Gastrocnemius medialis (tissue), 4 donors: ENCODE measurements around the gene OIT3. TPM values are rescaled to one million over a fixed set of nuclear protein-coding genes. Genes with fewer than 3 reads are reported as not detected.

ENCODE experiments used
- ATAC-seq, 2 donors: fragments of 150-250 bp; one replicate each; pipeline ENCODE4 v1.9.1; 2016
- DNase-seq, 2 donors: peaks; one replicate each; pipeline ENCODE4 v3.0.0-alpha.2; 2019
- H3K27ac ChIP-seq, 4 donors: fragments of 200-600 bp; sonication (generic); 1 replicate in 1 of 4; 2 replicates in 3 of 4; pipeline ENCODE4 v1.5.1; 2016 to 2018; ENCODE audit warnings: mild to moderate bottlenecking in 2 of 4, moderate library complexity in 1 of 4
- H3K27me3 ChIP-seq, 3 donors: fragments of 200-600 bp; sonication (generic) in 2 of 3; 1 replicate in 1 of 3; 2 replicates in 2 of 3; pipeline versions ENCODE4 v1.5.1 to v1.6.0; 2016 to 2019; ENCODE audit warnings: mild to moderate bottlenecking in 1 of 3, moderate library complexity in 1 of 3
- H3K36me3 ChIP-seq, 2 donors: fragments of 200-600 bp; sonication (generic) in 1 of 2; one replicate each; pipeline ENCODE4 v1.5.1; 2017 to 2018
- H3K4me1 ChIP-seq, 2 donors: fragments of 200-600 bp; sonication (generic) in 1 of 2; one replicate each; pipeline ENCODE4 v1.5.1; 2016 to 2017; ENCODE audit warnings: mild to moderate bottlenecking in 2 of 2
- H3K4me3 ChIP-seq, 4 donors: fragments of 200-600 bp; sonication (generic) in 3 of 4; 1 replicate in 1 of 4; 2 replicates in 3 of 4; pipeline ENCODE4 v1.5.1; 2016 to 2019; ENCODE audit warnings: mild to moderate bottlenecking in 2 of 4
- H3K9me3 ChIP-seq, 3 donors: fragments of 200-600 bp; sonication (generic) in 2 of 3; 1 replicate in 1 of 3; 2 replicates in 2 of 3; pipeline ENCODE4 v1.5.1; 2016 to 2019
- POLR2A ChIP-seq, 2 donors: fragments of 450-650 bp; IDR thresholded peaks; one replicate each; pipeline ENCODE4 v1.6.1; 2017; ENCODE audit warnings: antibody characterized with exemption in 2 of 2, mild to moderate bottlenecking in 2 of 2, moderate library complexity in 2 of 2
- in situ Hi-C, 4 donors: fragments of 200-750 bp; cut with MboI; loops; one replicate each; pipeline versions ENCODE4 v1.15.0 to v1.8.0; 2017; ENCODE audit warnings: low sequenced_read_pairs in 4 of 4
- intact Hi-C: fragments of 100-400 bp; cut with DNase I; formaldehyde crosslinking; loops from one replicate; pipeline ENCODE4 v1.15.1; 2023; ENCODE audit warnings: low total_unique reads
- total RNA-seq, 4 donors: library from RNA; depleted of rRNA; stranded (reverse); fragments of >200 nt; gene quantifications; one replicate each; pipeline versions ENCODE4 v1.1.0 to v1.2.3, GENCODE V29; 2016
- TF ChIP-seq, protein P1 (sequence below), 5 experiments: fragments of 450-650 bp in 3 of 5; fragments of 200-600 bp in 2 of 5; sonication (generic) in 2 of 5; IDR thresholded peaks in 4 of 5; conservative IDR thresholded peaks in 1 of 5; 1 replicate in 4 of 5; 2 replicates in 1 of 5; pipeline ENCODE4 v1.5.1; 2016 to 2019; ENCODE audit warnings: antibody characterized with exemption in 5 of 5, mild to moderate bottlenecking in 3 of 5, moderate library complexity in 3 of 5

Gene OIT3
- total RNA-seq, 4 donors from 2014 or later = 0.13 to 0.25 TPM; not detected in 2

DNA sequence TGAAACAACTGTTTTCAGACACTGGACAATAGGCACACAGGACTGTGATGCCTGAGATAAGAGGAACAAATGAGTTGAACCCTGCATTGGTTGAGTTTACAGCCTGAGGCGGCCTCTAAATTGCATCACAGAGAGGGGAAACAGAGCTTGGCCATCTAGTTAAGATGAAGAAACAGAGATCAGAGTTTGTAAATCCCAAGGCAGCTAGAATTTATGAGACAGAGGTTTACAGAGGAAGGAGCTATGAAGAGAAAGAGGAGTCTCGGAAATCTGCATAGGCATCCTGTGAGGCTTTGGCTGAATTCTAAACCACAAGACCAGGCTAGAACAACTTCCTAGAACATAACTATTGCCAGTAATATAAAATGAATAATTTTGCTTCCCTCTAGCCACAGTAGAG is 41.0 kb upstream of the OIT3 start:
- Histone ChIP-seq H3K27me3 (no peaks in the 10 kb centered on the region), H3K36me3 (no peaks in the 10 kb centered on the region), H3K4me1 (no peaks in the 10 kb centered on the region), H3K27ac (no peak overlapping the region), H3K4me3 (no peak overlapping the region), H3K9me3 (no peaks in the 10 kb centered on the region)
- TF ChIP-seq, protein P1, sequence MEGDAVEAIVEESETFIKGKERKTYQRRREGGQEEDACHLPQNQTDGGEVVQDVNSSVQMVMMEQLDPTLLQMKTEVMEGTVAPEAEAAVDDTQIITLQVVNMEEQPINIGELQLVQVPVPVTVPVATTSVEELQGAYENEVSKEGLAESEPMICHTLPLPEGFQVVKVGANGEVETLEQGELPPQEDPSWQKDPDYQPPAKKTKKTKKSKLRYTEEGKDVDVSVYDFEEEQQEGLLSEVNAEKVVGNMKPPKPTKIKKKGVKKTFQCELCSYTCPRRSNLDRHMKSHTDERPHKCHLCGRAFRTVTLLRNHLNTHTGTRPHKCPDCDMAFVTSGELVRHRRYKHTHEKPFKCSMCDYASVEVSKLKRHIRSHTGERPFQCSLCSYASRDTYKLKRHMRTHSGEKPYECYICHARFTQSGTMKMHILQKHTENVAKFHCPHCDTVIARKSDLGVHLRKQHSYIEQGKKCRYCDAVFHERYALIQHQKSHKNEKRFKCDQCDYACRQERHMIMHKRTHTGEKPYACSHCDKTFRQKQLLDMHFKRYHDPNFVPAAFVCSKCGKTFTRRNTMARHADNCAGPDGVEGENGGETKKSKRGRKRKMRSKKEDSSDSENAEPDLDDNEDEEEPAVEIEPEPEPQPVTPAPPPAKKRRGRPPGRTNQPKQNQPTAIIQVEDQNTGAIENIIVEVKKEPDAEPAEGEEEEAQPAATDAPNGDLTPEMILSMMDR (IDR thresholded peaks at IDR 0.05 in 4 of 5, conservative IDR thresholded peaks at IDR 0.05 in 1 of 5) = no peak
- no peak for TF ChIP-seq POLR2A (IDR thresholded peaks at IDR 0.05)
- in situ Hi-C loops (no loop called here), intact Hi-C loops (no loop called here)
- ATAC-seq = no peak
- no peak for DNase-seq

DNA sequence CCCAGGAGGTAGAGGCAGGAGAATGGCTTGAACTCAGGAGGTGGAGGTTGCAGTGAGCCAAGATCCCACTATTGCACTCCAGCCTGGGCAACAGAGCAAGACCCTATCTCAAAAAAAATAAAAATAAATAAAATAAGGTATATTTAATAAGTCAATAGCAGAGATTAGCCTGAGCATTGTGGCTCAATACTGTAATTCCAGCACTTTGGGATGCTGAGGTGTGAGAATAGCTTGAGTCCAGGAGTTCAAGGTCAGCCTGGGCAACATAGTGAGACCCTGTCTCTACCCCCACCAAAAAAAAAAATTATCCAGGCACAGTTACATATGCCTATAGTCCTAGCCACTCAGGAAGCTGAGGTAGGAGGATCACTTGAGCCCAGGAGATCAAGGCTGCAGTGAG is 38.4 kb upstream of the OIT3 start:
- intact Hi-C loops (no loop called here), in situ Hi-C loops (no loop called here)
- no peak for DNase-seq
- Histone ChIP-seq H3K4me1 (no peaks in the 10 kb centered on the region), H3K4me3 (no peak overlapping the region), H3K36me3 (peaks cover 0 to 5% of the 10 kb centered on the region in 2 donors), H3K27me3 (no peaks in the 10 kb centered on the region), H3K9me3 (no peaks in the 10 kb centered on the region), H3K27ac (no peak overlapping the region)
- ATAC-seq = no peak
- TF ChIP-seq, protein P1 (IDR thresholded peaks at IDR 0.05 in 4 of 5, conservative IDR thresholded peaks at IDR 0.05 in 1 of 5) = no peak
- TF ChIP-seq POLR2A (IDR thresholded peaks at IDR 0.05) = no peak

DNA sequence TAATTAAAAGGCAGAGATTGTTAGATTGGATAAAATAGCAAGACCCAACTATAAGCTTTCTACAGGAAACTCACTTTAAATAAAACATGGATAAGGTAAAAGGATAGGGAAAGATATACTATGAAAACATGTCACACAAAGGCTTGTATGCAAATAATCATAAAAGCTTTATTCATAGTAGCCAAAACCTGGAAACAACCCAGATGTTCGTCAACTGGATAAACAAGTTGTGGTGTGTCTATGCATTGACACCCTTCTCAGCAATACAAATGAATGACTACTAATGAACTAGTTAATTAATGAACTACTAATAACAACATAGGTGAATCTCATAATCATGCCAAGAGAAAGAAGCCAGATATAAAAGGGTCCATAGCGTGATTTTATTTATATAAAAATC is 37.7 kb upstream of the OIT3 start:
- Histone ChIP-seq H3K4me3 (no peak overlapping the region), H3K4me1 (no peaks in the 10 kb centered on the region), H3K36me3 (peaks cover 0 to 11% of the 10 kb centered on the region in 2 donors), H3K27me3 (no peaks in the 10 kb centered on the region), H3K9me3 (no peaks in the 10 kb centered on the region), H3K27ac (no peak overlapping the region)
- TF ChIP-seq, protein P1 (IDR thresholded peaks at IDR 0.05 in 4 of 5, conservative IDR thresholded peaks at IDR 0.05 in 1 of 5) = no peak
- ATAC-seq = no peak
- in situ Hi-C loops (no loop called here), intact Hi-C loops (no loop called here)
- no peak for DNase-seq

DNA sequence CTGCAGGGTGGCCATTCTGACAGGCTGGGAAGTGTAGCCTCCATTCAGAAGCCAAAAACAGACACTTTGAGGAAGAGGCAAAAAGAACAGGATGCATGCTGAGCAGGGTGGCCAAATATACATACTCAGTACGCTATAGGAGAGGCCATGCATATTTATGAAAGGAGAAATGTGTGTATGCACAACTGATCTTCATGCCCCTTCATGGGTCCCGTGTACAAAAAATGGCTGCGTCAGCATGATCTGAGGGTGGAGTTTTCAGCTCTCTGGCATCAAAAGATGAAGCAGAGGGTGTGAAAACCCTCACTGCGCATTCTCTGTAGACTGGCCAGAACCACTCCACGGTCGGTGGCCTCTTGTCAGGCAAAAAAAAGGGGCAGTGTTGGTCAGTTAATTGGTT is 35.5 kb upstream of the OIT3 start:
- H3K4me1 ChIP-seq = no peaks in the 10 kb centered on the region
- peaks cover 0 to 30% of the 10 kb centered on the region in 2 donors for H3K36me3 ChIP-seq
- DNase-seq = no peak
- H3K4me3 ChIP-seq = no peak overlapping the region
- in situ Hi-C loops = no loop called here
- H3K9me3 ChIP-seq = no peaks in the 10 kb centered on the region
- intact Hi-C loops = no loop called here
- no peaks in the 10 kb centered on the region for H3K27me3 ChIP-seq
- no peak for ATAC-seq
- H3K27ac ChIP-seq = peak overlapping the region in 1 of 4 donors; percentile 25
- TF ChIP-seq, protein P1 (IDR thresholded peaks at IDR 0.05 in 4 of 5, conservative IDR thresholded peaks at IDR 0.05 in 1 of 5) = no peak
- TF ChIP-seq POLR2A (IDR thresholded peaks at IDR 0.05) = no peak

DNA sequence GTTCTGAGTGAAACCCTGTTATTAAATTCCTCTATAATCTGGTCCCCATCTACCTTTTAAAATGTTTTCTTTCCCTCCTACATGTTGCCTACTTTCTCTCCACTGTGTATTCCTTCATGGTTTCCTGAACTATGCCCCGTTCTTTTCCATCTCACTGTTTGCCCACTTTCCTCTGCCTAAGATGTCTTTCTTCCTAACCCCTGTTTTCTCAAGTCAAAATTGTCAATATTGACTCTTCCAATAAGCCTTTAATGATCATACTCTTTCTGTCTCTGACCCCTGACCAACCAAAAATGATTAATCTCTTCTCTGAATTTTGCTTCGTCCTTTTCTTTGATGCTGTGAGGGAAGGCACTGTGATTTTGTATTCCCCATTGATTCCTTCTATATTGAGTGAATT is 30.6 kb upstream of the OIT3 start:
- intact Hi-C loops = no loop called here
- TF ChIP-seq, protein P1 (IDR thresholded peaks at IDR 0.05 in 4 of 5, conservative IDR thresholded peaks at IDR 0.05 in 1 of 5) = no peak
- TF ChIP-seq POLR2A (IDR thresholded peaks at IDR 0.05) = no peak
- H3K4me1 ChIP-seq = no peaks in the 10 kb centered on the region
- H3K4me3 ChIP-seq = no peak overlapping the region
- in situ Hi-C loops = no loop called here
- ATAC-seq = no peak
- H3K27ac ChIP-seq = no peak overlapping the region
- DNase-seq = no peak
- no peaks in the 10 kb centered on the region for H3K27me3 ChIP-seq
- H3K9me3 ChIP-seq = no peaks in the 10 kb centered on the region
- H3K36me3 ChIP-seq = peaks cover 0 to 44% of the 10 kb centered on the region in 2 donors
